ENCODE data around the gene MLXIPL.
"Not testable (repeated sequence)": the region's sequence is repeated elsewhere in the genome, so short reads cannot be mapped to it uniquely, and the experiment has no call there.

The MLXIPL gene

DNA sequence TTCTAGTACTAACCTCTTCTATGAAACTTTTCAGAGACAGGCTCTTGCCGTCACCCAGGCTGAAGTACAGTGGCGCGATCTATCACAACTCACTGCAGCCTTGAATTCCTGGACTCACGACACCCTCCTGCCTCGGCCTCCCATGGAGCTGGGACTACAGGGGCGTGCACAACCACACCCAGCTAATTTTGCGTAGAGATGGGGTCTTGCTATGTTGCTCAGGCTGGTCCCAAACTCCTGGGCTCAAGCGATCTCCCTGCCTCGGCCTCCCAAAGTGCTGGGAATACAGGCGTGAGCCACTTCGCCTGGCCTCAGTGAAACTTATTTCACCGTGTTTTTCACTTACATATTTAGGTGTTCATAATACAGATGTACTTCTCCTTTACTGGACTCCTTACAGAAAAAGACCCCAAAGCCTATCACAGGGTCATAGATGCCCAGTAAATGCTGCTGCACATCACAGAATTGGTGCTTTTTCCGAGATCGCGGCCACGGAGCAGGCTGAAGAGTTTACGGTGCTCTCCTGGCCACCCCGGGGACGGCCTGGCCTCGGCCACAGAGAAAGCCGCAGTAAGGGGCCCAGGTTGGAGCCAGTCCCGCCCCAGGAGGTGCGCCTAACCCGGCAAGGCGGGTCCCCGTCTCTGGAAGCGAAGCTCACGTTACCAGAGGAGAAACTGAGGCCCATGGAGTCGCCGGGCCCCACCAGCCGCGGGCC is 46.5 kb downstream of the MLXIPL start:
- peak; percentile 75 for DNase-seq

GRCh38 chr7:73573791-73574190 is 50.5 kb downstream of the MLXIPL start:
- DNase-seq, result no peak

DNA sequence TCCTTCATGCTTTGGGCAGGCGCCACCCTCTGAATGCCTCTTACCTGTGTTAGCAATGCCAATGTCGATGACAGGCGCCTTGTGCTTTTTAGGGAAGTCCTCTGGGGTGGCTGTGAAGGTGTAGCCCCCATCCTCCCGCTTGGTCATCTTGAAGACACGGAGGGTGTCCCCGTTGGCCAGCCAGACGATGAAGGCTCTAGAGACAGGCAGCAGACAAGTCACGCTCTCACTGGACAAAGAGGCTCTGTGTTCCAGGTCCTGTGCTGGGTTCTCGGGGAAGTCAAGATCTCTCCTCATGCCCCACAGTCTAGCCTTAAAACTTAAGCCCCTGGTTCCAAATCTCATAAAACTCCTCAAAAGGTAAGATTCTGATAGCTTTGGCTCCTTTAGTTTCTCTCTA is 51.0 kb downstream of the MLXIPL start:
- no peak for DNase-seq

DNA sequence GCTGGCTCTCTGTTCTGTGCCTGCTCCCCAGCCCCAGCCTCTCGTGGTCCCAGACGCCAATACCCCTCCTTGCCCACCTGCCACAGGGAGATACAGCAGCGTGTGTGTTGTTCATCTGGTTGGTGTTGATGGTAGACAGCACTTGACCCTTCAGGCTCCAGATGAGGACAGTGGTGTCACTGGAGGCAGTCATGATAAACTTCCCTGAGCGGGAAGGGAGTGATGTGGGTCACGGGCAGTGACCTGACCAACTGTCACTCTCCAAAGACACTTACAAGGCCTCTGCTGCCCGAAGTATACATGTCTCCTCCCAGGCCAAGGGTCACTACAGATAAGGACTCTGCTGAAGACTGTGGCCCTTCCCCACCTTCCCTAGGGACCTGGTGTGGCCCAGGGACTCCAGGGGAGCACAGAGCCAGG is 51.5 kb downstream of the MLXIPL start:
- no peak for DNase-seq

DNA sequence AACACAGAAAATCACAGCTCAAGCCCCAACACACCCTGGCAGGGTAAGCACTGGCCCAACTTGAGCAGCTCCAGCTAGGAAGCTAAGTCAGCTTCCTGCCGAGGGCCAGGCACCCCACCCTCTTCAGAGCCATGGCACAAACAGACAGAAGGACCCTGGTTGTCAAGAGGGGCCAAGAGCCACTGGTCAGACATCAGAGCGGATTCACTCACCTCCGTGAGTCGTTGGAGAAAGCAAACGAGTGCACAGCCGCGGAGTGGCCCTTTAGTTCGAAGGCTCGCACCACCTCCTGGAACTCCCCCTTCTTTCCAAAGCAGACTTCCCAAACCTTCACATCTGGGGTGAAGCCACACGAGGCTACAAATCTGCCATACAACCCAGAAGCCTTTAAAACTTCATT is 53.3 kb downstream of the MLXIPL start:
- DNase-seq, result no peak

DNA sequence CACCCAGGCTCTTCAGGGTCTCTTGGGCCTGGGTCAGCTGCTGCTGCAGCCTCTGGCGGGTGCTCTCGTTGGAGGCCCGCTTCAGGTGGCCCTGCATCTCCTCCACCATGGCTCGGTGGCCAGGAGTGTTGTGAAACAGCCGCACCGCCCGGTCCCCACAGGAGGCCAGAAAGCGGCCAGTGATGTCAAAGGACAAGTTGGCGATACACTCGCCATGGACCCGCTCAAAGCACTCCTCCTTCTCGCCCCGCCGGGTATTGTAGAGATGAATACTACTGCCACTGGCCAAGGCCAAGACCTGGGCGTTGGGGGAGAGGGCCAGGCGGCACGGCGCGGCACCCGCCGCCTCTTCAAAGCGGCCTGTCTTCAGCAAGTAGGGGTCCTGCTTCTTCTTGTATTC is 53.8 kb downstream of the MLXIPL start:
- DNase-seq, result no peak

DNA sequence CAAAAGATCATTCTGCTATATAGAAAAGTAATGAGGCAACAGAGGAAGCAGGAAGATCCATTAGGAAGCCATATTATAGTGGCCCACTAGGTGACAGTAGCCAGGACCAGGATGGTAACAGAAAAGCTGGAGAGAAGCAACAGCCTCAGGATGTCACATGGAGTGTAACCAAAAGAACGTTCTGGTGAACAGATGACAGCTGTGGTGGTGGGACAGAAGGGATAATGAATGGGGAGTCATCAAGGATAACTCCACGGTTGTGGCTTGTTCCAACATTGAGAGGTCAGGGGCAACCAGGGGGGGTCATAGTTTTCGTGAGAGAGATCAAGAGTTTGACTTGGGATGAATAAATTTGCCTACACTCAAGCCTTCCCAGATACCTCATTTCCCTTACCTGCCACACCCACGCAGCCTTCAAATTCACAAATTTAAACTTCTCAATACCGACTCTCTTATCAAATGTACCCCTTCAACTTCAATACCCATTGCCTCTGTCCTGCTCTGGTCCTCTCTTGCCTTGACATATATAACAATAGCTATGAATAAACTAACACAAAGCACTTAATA is 55.2 kb downstream of the MLXIPL start:
- DNase-seq, result no peak

- DNase-seq, result no peak
Observed at GRCh38 chr7:73567846-73568685, 56.3 kb downstream of the MLXIPL start.

GRCh38 chr7:73567140-73567539 is 57.2 kb downstream of the MLXIPL start:
- DNase-seq, result no peak

- peak; percentile 31 for DNase-seq
Observed at GRCh38 chr7:73566431-73566830, 57.9 kb downstream of the MLXIPL start.

- peak; percentile 58 for DNase-seq
Observed at GRCh38 chr7:73565675-73566340, 58.5 kb downstream of the MLXIPL start.

GRCh38 chr7:73560109-73560835 is 64.0 kb downstream of the MLXIPL start:
- peak; percentile 67 for DNase-seq

- DNase-seq, result peak; percentile 93
Observed at GRCh38 chr7:73557397-73558257, 66.7 kb downstream of the MLXIPL start, which contains the start of gene BCL7B. Gene BCL7B, minus strand, starts transcription at chr7:73557690. Its CDS starts 112 bp downstream, at chr7:73557578.

- DNase-seq, result peak; percentile 99
Observed at GRCh38 chr7:73557108-73557396, 67.3 kb downstream of the MLXIPL start.

DNA sequence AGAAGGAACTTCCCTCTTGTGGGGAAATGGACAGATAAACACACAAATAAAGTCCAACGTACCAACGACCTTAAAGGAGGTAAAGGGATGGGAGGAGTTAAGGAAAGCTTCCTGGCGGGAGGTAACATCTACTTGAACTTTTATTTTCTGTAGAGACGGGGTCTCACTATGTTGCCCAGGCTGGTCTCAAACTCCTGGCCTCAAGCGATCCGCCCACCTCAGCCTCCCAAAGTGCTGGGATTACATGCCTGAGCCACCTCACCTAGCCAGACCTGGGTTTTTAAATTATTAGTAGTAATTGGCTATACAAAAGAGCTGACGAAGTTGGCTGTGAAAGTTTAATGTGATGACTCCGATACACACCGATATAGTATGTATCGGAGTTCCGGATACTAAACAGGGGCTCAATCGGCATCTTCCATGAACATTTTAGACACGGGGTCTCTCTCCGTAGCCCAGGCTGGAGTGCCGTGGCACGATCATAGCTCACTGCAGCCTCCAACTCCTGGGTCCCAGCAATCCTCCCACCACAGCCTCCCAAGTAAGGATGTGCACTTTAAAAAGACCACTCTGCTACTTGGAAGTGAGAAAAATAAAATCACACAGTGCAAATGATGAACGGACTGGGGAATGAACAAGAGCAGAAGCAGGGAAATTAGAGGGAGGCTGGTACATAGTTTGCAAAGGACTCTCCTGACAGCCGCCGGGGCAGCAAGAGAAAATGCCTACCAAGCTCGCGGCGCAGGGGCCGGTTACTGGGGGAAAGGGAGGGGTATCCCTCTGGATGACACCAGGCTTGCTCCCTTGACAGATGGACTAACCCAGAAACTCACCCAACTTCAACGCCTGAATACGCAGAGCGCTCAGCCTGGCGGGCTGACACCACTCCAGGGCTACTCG is 67.9 kb downstream of the MLXIPL start:
- DNase-seq, result peak; percentile 47

DNA sequence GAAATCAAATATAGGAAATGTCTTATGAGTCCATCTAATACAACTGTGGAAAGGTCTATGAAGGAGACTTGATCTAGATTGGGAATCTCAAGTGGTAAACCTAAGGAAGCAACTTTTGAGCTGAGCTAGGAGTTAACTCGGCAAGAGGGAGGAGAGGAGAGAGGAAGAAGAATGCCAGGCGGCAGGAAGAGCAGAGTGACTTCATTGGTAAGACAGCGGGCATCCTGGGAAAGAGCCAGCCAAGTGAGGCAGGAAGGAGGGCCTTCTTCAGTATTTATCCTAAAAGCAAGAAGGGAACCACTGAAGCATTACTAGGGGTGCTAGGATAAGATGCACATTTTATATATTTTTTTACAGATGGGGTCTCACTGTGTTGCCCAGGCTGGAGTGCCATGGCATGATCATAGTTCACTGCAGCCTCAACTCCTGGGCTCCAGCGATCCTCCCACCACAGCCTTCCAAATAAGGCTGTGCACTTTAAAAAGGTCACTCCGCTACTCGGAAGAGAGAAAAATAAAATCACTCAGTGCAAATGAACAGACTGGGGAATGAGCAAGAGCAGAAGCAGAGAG is 68.8 kb downstream of the MLXIPL start:
- no peak for DNase-seq

DNA sequence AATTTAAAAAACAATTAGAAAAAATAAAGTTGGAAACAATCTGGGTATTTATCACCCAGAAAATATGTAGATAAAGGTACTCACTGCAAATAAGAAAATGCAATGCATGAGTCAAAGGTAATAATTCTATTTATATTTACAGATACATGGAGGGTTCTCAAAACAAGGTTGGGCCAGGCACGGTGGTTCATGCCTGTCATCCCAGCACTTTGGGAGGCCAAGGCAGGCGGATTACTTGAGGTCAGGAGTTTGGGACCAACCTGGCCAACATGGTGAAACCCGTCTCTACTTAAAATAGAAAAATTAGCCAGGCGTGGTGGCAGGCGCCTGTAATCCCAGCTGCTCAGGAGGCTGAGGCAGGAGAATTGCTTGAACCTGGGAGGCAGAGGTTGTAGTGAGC is 74.2 kb downstream of the MLXIPL start:
- DNase-seq, result not testable (repeated sequence)

GRCh38 chr7:73549176-73549575 is 75.1 kb downstream of the MLXIPL start:
- no peak for DNase-seq

DNA sequence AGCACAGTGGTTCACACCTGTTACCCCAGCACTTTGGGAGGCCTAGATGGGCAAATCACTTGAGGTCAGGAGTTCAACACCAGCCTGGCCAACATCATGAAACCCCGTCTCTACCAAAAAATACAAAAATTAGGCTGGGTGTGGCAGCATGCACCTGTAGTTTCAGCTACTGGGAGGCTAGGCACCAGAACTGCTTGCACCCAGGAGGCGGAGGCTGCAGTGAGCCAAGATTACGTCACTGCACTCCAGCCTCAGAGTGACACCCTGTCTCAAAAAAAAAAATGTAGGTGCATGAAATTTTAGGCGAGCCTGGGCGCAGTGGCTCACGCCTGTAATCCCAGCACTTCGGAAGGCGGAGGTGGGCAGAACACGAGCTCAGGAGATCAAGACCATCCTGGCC is 76.5 kb downstream of the MLXIPL start:
- DNase-seq, result no peak

DNA sequence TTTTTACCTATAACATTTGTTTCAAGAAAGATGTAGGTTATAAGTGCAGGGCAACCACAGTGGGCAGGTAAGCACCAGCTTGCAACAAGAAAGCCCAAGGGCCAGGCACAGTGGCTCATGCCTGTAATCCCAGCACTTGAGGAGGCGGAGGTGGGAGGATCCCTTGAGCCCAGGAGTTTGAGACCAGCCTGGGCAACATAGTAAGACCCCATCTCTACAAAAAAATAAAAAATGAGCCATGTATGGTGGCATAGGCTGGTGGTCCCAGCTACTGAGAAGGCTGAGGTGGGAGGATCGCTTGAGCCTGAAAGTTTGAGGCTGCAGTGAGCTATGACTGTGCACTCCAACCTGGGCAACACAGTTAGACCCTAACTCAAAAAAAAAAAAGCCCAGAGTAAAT is 79.6 kb downstream of the MLXIPL start:
- no peak for DNase-seq

Data from DMS53 (cell line).